ES-I3 (cell line): ENCODE data around the gene SLC2A13.

Experiments
- H3K36me3 ChIP-seq: 2 replicates; pipeline ENCODE4 v1.6.1; 2013; ENCODE audit warnings: mild to moderate bottlenecking, low read length, control low read depth, moderate library complexity; ENCODE audit not compliant: insufficient read depth
- H3K4me1 ChIP-seq: 2 replicates; pipeline ENCODE4 v1.6.1; 2013; ENCODE audit warnings: mild to moderate bottlenecking, control low read depth, low read length; ENCODE audit not compliant: insufficient read depth
- H3K9ac ChIP-seq: 2 replicates; pipeline ENCODE4 v1.6.1; 2013; ENCODE audit warnings: low read depth, mild to moderate bottlenecking, low read length, moderate library complexity
- H3K9me3 ChIP-seq: 2 replicates; pipeline ENCODE4 v1.6.1; 2013; ENCODE audit warnings: mild to moderate bottlenecking, low read length, moderate library complexity; ENCODE audit not compliant: control insufficient read depth, insufficient read depth

SLC2A13 gene

GRCh38 chr12:39713552-39713951 lies 392.3 kb downstream of the SLC2A13 start:
- H3K36me3 ChIP-seq: no peaks in the 10 kb centered on the region

GRCh38 chr12:39712334-39712733 lies 393.5 kb downstream of the SLC2A13 start:
- H3K9me3 ChIP-seq: no peaks in the 10 kb centered on the region
- no peaks in the 10 kb centered on the region for H3K4me1 ChIP-seq
- H3K9ac ChIP-seq: no peak overlapping the region
- no peaks in the 10 kb centered on the region for H3K36me3 ChIP-seq

More at GRCh38 chr12:39713552-39713951, 392.3 kb downstream of the SLC2A13 start:
- Histone ChIP-seq H3K9ac (no peak overlapping the region), H3K9me3 (no peaks in the 10 kb centered on the region), H3K4me1 (no peaks in the 10 kb centered on the region)
